ENCODE measurements around the gene PDLIM3. TPM values are rescaled to one million over a fixed set of nuclear protein-coding genes. Genes with fewer than 3 reads are reported as not detected.

Gene PDLIM3
- polyA plus RNA-seq, 3 donors = not detected

DNA sequence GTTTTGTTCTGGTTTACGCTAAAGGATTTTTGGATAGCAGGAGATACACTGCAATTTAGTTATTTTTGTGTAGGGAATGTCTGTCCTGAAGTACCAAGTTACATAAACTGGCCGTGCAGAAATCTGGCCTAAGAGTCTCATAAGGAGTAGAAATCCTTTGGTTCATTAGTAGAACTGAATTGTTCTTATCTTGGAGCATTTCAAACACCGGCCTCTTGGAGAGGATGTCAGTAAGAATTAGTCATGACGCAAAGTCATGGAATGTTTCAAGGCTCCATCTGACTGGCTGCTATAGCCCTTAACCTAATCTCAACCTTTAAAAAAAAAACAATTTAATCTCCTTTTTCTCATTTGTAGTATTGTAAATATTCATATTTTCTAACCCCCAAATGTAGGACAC is 15.2 kb downstream of the PDLIM3 start:
- Histone ChIP-seq H3K4me1 (ENCODE audit: control insufficient read depth in 1 of 2, insufficient read depth in 2 of 2, low read length in 2 of 2) (no peaks in the 10 kb centered on the region), H3K79me2 (ENCODE audit: insufficient read depth, low read length) (no peaks in the 10 kb centered on the region), H3K36me3 (replicated peaks in 1 of 2; ENCODE audit: control insufficient read depth in 1 of 2, insufficient read depth in 2 of 2, low read length in 2 of 2) (no peaks in the 10 kb centered on the region), H3K9ac (ENCODE audit: insufficient read depth, low read length, poor library complexity, severe bottlenecking) (no peak overlapping the region), H3K4me3 (replicated peaks in 1 of 3; ENCODE audit: low read depth in 2 of 3, low read length in 3 of 3) (no peak overlapping the region), H4K20me1 (ENCODE audit: insufficient read depth, low read length) (no peaks in the 10 kb centered on the region), H3K27ac (ENCODE audit: low read depth in 1 of 2, low read length in 2 of 2) (no peak overlapping the region), H3K4me2 (replicated peaks; ENCODE audit: extremely low read depth, low read length, poor library complexity, severe bottlenecking) (no peak overlapping the region), H2AFZ (ENCODE audit: insufficient read depth, low read depth, low read length, poor library complexity, severe bottlenecking) (no peak overlapping the region), H3K27me3 (ENCODE audit: control insufficient read depth in 2 of 2, insufficient read depth in 2 of 2, low read length in 2 of 2) (peaks cover 58 to 70% of the 10 kb centered on the region in 2 donors), H3K9me3 (replicated peaks in 1 of 2; ENCODE audit: control insufficient read depth in 1 of 2, insufficient read depth in 1 of 2, low read length in 2 of 2) (no peaks in the 10 kb centered on the region)
- H3K27ac Mint-ChIP-seq = no peak overlapping the region
- WGBS (ENCODE audit: insufficient coverage) = 65% methylated on average over 2 of the region's 4 CpGs
- no peaks in the 10 kb centered on the region for H3K36me3 Mint-ChIP-seq
- H3K4me1 Mint-ChIP-seq = no peaks in the 10 kb centered on the region
- intact Hi-C loops (cut with micrococcal nuclease) = no loop called here
- peaks cover 27 to 67% (median 31%) of the 10 kb centered on the region in 3 donors for H3K27me3 Mint-ChIP-seq (ENCODE audit: low read depth in 3 of 3)
- TF ChIP-seq, protein P1, sequence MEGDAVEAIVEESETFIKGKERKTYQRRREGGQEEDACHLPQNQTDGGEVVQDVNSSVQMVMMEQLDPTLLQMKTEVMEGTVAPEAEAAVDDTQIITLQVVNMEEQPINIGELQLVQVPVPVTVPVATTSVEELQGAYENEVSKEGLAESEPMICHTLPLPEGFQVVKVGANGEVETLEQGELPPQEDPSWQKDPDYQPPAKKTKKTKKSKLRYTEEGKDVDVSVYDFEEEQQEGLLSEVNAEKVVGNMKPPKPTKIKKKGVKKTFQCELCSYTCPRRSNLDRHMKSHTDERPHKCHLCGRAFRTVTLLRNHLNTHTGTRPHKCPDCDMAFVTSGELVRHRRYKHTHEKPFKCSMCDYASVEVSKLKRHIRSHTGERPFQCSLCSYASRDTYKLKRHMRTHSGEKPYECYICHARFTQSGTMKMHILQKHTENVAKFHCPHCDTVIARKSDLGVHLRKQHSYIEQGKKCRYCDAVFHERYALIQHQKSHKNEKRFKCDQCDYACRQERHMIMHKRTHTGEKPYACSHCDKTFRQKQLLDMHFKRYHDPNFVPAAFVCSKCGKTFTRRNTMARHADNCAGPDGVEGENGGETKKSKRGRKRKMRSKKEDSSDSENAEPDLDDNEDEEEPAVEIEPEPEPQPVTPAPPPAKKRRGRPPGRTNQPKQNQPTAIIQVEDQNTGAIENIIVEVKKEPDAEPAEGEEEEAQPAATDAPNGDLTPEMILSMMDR (IDR thresholded peaks at IDR 0.05) = no peak
- peaks cover 0 to 2% (median 0%) of the 10 kb centered on the region in 7 donors for H3K9me3 Mint-ChIP-seq
- DNase-seq = no peak
- H3K4me3 Mint-ChIP-seq = peak overlapping the region in 1 of 2 donors; percentile 12

DNA sequence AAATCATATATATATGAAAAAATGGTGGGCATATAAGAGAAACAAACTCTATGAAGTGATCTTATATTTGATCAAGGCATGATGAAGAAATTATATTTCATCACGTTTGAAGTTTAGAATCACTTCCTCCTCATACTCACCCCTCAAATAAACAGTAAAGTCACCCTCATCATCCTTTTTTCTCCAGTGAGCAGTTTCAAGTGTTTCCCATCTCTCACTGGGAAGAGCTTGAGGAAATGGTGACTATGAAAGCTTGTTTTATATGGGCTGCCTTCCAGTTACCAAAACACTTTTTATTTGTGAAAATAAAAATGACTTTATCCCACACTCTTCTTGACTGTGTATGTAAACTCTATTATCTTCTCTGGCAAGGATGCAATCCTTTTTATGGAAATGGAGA is 16.8 kb downstream of the PDLIM3 start:
- Mint-ChIP-seq H3K4me1 (peaks cover 5% of the 10 kb centered on the region), H3K27ac (no peak overlapping the region), H3K36me3 (no peaks in the 10 kb centered on the region), H3K4me3 (no peak overlapping the region), H3K9me3 (peaks cover 0 to 11% (median 4%) of the 10 kb centered on the region in 7 donors), H3K27me3 (ENCODE audit: low read depth in 3 of 3) (peaks cover 35 to 65% (median 38%) of the 10 kb centered on the region in 3 donors)
- Histone ChIP-seq H3K79me2 (ENCODE audit: insufficient read depth, low read length) (no peaks in the 10 kb centered on the region), H3K36me3 (replicated peaks in 1 of 2; ENCODE audit: control insufficient read depth in 1 of 2, insufficient read depth in 2 of 2, low read length in 2 of 2) (no peaks in the 10 kb centered on the region), H3K27me3 (ENCODE audit: control insufficient read depth in 2 of 2, insufficient read depth in 2 of 2, low read length in 2 of 2) (peaks cover 60 to 70% of the 10 kb centered on the region in 2 donors), H3K4me2 (replicated peaks; ENCODE audit: extremely low read depth, low read length, poor library complexity, severe bottlenecking) (no peak overlapping the region), H4K20me1 (ENCODE audit: insufficient read depth, low read length) (no peaks in the 10 kb centered on the region), H3K27ac (ENCODE audit: low read depth in 1 of 2, low read length in 2 of 2) (no peak overlapping the region), H3K9me3 (replicated peaks in 1 of 2; ENCODE audit: control insufficient read depth in 1 of 2, insufficient read depth in 1 of 2, low read length in 2 of 2) (peaks cover 0 to 7% of the 10 kb centered on the region in 2 donors), H2AFZ (ENCODE audit: insufficient read depth, low read depth, low read length, poor library complexity, severe bottlenecking) (no peak overlapping the region), H3K4me1 (ENCODE audit: control insufficient read depth in 1 of 2, insufficient read depth in 2 of 2, low read length in 2 of 2) (peaks cover 4 to 6% of the 10 kb centered on the region in 2 donors), H3K4me3 (replicated peaks in 1 of 3; ENCODE audit: low read depth in 2 of 3, low read length in 3 of 3) (no peak overlapping the region), H3K9ac (ENCODE audit: insufficient read depth, low read length, poor library complexity, severe bottlenecking) (no peak overlapping the region)
- TF ChIP-seq, protein P1 (IDR thresholded peaks at IDR 0.05) = no peak
- no CpG with 5 or more reads among the region's 1 CpG for WGBS (ENCODE audit: insufficient coverage)
- intact Hi-C loops (cut with micrococcal nuclease) = no loop called here
- no peak for DNase-seq

Measured in CD14-positive monocyte (primary cell).